Osteocyte (in vitro differentiated cells): ENCODE data around the gene AKT1. TPM values are rescaled to one million over a fixed set of nuclear protein-coding genes. Genes with fewer than 3 reads are reported as not detected.

Experiments used
- DNase-seq: peaks from one replicate; pipeline ENCODE4 v3.0.0; 2021; ENCODE audit warnings: mixed read lengths; ENCODE audit not compliant: unreplicated experiment; ENCODE audit errors: extremely low spot score
- H3K27ac Mint-ChIP-seq: one replicate; pipeline ENCODE4 v1.8.0; 2021; ENCODE audit warnings: mild to moderate bottlenecking, mixed read lengths; ENCODE audit not compliant: unreplicated experiment
- H3K27me3 Mint-ChIP-seq: one replicate; pipeline ENCODE4 v1.8.0; 2021; ENCODE audit warnings: mixed read lengths; ENCODE audit not compliant: unreplicated experiment
- H3K36me3 Mint-ChIP-seq: one replicate; pipeline ENCODE4 v1.8.0; 2021; ENCODE audit warnings: mixed read lengths; ENCODE audit not compliant: unreplicated experiment
- H3K4me1 Mint-ChIP-seq: one replicate; pipeline ENCODE4 v1.8.0; 2021; ENCODE audit warnings: mixed read lengths; ENCODE audit not compliant: unreplicated experiment
- H3K4me3 Mint-ChIP-seq: one replicate; pipeline ENCODE4 v1.8.0; 2021; ENCODE audit warnings: mild to moderate bottlenecking, moderate library complexity, mixed read lengths; ENCODE audit not compliant: unreplicated experiment
- H3K9me3 Mint-ChIP-seq: one replicate; pipeline ENCODE4 v1.8.0; 2021; ENCODE audit warnings: mixed read lengths; ENCODE audit not compliant: unreplicated experiment
- total RNA-seq: library from RNA; stranded (reverse); gene quantifications from 2 replicates; pipeline ENCODE4 v1.2.1, GENCODE V29; 2021
- TF ChIP-seq, protein P1 (sequence below): fragments of 200-600 bp; sonication (generic); IDR thresholded peaks from 2 replicates; pipeline ENCODE4 v1.5.0; 2021; ENCODE audit warnings: antibody characterized with exemption, mild to moderate bottlenecking, moderate library complexity

Gene AKT1
- total RNA-seq, 1 donor from 2014 or later, result 157 TPM

DNA sequence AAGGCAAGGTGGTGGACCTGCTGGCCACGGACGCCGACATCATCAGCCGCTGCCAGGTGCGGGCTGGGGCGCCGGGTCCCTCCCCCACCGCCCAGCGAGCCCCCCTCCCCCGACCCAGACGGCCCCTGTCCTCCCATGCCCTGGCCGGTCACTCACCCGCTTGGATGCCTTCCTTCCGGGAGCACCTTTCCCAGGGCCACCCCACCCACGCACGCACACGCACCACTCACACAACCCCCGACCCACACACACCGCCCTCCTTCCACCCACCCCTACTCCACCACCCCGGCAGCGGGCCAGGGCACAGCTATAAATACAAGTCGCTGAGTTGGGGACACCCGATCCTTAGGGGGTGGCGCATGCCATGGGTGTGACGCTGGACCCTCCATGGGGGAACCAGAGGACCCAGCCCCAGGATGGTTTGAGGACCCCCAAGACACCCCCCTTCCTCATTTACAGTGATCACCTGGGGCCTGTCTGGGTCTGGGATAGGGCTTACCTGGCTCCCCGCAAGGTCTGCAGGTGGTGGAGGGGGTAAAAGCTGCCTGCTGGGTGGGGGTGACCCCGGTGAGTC, 71.1 kb downstream of the AKT1 start:
- no peak overlapping the region for H3K27ac Mint-ChIP-seq
- H3K9me3 Mint-ChIP-seq, result no peaks in the 10 kb centered on the region
- peaks cover 6% of the 10 kb centered on the region for H3K36me3 Mint-ChIP-seq
- no peak for DNase-seq
- H3K4me1 Mint-ChIP-seq, result peaks cover 19% of the 10 kb centered on the region
- no peak overlapping the region for H3K4me3 Mint-ChIP-seq
- H3K27me3 Mint-ChIP-seq, result peaks cover 3% of the 10 kb centered on the region
- TF ChIP-seq, protein P1, sequence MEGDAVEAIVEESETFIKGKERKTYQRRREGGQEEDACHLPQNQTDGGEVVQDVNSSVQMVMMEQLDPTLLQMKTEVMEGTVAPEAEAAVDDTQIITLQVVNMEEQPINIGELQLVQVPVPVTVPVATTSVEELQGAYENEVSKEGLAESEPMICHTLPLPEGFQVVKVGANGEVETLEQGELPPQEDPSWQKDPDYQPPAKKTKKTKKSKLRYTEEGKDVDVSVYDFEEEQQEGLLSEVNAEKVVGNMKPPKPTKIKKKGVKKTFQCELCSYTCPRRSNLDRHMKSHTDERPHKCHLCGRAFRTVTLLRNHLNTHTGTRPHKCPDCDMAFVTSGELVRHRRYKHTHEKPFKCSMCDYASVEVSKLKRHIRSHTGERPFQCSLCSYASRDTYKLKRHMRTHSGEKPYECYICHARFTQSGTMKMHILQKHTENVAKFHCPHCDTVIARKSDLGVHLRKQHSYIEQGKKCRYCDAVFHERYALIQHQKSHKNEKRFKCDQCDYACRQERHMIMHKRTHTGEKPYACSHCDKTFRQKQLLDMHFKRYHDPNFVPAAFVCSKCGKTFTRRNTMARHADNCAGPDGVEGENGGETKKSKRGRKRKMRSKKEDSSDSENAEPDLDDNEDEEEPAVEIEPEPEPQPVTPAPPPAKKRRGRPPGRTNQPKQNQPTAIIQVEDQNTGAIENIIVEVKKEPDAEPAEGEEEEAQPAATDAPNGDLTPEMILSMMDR, result no peak

DNA sequence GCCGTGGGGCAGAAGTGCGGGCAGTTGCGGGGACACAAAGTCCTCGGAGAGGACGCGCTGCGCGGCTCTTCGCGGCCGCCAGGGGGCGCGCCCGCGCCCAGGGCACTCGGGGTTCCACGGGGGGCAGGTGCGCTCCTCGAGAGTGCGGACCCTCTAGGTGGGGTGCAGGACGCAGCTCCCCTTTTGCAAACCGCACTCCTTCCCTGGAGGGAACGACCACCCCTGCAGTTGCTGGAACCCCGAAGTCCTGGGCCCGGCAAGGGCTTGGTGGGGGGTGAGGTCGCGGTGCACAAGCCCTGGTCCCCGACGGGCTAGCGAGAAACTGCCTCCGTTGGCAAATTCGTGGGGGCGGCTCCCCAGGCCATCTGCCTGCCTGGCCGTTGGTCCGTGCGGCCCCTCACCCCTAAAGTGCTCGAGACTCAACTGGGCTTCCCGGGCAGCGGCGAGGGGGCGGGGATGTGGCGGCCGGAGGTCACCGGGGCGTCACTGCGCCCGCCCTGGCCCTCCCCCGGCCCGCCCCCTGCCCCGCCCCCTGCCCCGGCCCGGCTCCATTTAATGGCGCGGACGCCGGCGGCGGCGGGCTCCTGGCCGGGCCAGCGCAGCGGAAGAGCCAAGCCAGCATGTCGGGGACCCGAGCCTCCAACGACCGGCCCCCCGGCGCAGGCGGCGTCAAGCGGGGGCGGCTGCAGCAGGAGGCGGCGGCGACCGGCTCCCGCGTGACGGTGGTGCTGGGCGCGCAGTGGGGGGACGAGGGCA, 71.7 kb downstream of the AKT1 start, which contains the start of gene ADSS1:
Gene ADSS1 (plus strand): TSS at position 579 of the 756 bp plus-strand sequence. CDS start 42 bp downstream, at position 621.
- H3K27ac Mint-ChIP-seq, result no peak within 1 kb of the TSS
- H3K27me3 Mint-ChIP-seq, result peaks cover 3% of the 10 kb centered on the region
- peak within 1 kb of the TSS; percentile 35 for H3K4me3 Mint-ChIP-seq
- peaks cover 19% of the 10 kb centered on the region for H3K4me1 Mint-ChIP-seq
- peaks cover 6% of the 10 kb centered on the region for H3K36me3 Mint-ChIP-seq
- TF ChIP-seq, protein P1, result peak; percentile 85
- DNase-seq, result no peak
- H3K9me3 Mint-ChIP-seq, result no peaks in the 10 kb centered on the region

DNA sequence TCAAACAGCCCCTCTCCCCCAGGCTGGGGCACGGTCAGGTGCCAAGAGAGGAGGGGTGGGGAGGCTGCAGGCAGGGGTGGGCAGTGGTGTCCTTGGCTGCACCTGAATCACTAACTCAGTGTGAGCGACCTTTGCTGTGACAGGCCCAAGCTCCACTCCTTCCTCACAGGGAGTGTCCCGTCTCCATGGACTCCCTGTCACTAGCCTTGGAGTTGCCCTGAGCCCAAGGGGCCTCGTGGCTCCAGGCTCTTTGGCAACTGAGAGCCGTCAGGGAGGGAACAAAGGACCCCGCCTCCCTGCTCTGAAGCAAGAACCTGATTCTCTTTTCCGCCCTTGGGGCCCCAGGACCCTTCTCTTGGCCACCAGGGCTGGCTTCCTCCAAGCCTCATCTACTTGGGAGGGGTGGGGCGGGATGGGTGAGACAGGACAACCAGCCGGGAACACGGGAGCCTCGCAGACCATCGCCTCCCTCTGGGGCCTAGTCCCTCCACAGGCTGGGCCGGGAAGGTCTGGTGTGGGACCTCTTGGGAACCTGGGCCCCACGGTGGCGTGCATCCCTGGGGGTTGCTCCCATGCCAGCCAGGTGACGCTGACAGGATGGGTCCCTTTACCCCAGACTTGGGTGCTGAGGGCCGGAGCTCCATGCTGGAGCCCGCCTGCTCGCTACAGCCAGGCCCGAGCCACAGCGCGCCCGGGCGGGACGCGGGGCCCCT, 72.5 kb downstream of the AKT1 start:
- no peak for DNase-seq
- H3K27ac Mint-ChIP-seq, result no peak overlapping the region
- H3K4me3 Mint-ChIP-seq, result no peak overlapping the region
- peaks cover 3% of the 10 kb centered on the region for H3K27me3 Mint-ChIP-seq
- TF ChIP-seq, protein P1, result no peak
- no peaks in the 10 kb centered on the region for H3K9me3 Mint-ChIP-seq
- H3K4me1 Mint-ChIP-seq, result peaks cover 19% of the 10 kb centered on the region
- H3K36me3 Mint-ChIP-seq, result peaks cover 6% of the 10 kb centered on the region

DNA sequence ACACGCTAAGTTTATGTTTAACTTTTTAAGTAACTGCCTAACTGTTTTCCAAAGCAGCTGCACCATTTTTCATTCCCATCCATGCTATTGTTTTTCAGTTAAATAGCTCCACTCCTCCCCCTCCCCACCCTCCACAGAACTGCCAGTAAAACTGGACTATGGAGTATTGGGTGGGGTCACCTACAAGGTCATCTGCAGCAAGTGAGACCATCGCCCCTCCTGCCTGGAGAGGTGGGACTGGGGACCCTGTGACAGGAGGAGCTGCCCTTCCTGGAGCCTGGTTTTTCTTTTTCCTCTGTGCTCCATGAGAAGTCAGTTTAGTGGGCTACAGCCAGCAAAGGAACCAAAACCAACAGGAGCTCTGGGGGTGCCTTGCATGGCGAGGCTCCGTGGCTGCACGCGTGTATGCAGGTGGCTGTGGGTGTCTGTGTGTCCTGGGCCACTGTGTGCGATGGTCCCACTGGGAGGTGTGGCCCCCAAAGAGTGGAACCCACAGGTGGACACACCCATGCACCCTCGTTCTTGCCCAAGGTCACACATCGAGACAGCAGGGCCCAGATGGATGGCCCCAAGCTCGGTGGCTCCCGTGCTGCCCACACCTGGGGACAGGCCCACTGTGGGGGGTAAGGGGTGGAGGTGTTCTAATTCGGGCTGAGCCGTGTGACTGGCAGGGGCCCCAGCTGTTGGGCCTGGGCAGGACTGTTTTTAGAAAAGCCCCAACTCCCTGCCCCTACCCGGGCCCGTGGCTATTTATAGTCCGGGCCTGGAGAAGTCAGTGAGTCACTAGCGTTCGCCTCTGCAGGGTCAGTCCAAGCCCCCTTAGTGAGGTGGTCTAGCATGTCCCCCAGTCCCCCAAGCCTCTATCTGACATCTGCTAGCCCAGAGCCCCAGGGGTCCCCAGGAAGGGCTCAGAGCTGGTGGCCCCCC, 73.8 kb downstream of the AKT1 start:
- TF ChIP-seq, protein P1, result no peak
- no peaks in the 10 kb centered on the region for H3K9me3 Mint-ChIP-seq
- peaks cover 19% of the 10 kb centered on the region for H3K4me1 Mint-ChIP-seq
- no peak for DNase-seq
- H3K4me3 Mint-ChIP-seq, result no peak overlapping the region
- no peak overlapping the region for H3K27ac Mint-ChIP-seq
- no peaks in the 10 kb centered on the region for H3K27me3 Mint-ChIP-seq
- peaks cover 10% of the 10 kb centered on the region for H3K36me3 Mint-ChIP-seq

Other genes with a start within 250 kb of the AKT1 start
- gene C14orf180, start 216.0 kb downstream of the AKT1 start, total RNA-seq, result not detected in 2 replicates
- not detected in 2 replicates for gene TMEM179, start 191.0 kb downstream of the AKT1 start, total RNA-seq
- gene INF2, start 106.1 kb downstream of the AKT1 start, total RNA-seq, result 124 and 130 TPM in 2 replicates
- 3.7 and 4.5 TPM in 2 replicates for gene ADSS1, start 71.5 kb downstream of the AKT1 start, total RNA-seq
- 50.1 and 52.3 TPM in 2 replicates for gene SIVA1, start 42.6 kb downstream of the AKT1 start, total RNA-seq
- 2.7 and 3.1 TPM in 2 replicates for gene ZBTB42, start 5.4 kb upstream of the AKT1 start, total RNA-seq
- gene CEP170B, start 69.5 kb upstream of the AKT1 start, total RNA-seq, result 26.4 and 26.5 TPM in 2 replicates
- gene PLD4, start 129.1 kb upstream of the AKT1 start, total RNA-seq, result 0.05 and 0.18 TPM in 2 replicates
- gene AHNAK2, start 182.6 kb upstream of the AKT1 start, total RNA-seq, result 145 and 183 TPM in 2 replicates
- 7.5 and 7.7 TPM in 2 replicates for gene CLBA1, start 190.0 kb upstream of the AKT1 start, total RNA-seq
- 14.6 and 17.4 TPM in 2 replicates for gene CDCA4, start 225.3 kb upstream of the AKT1 start, total RNA-seq